Psoas muscle (tissue), 8 donors: ENCODE measurements around the gene IFTAP. TPM values are rescaled to one million over a fixed set of nuclear protein-coding genes. Genes with fewer than 3 reads are reported as not detected.
"Not testable (repeated sequence)": the region's sequence is repeated elsewhere in the genome, so short reads cannot be mapped to it uniquely, and the experiment has no call there.

ENCODE experiments used
- ATAC-seq, 4 donors: fragments of 200-7000 bp; cut with Tn5 transposase; one replicate each; pipeline ENCODE4 v1.9.1; 2020; ENCODE audit warnings: moderate library complexity in 3 of 4, mild to moderate bottlenecking in 2 of 4
- DNase-seq, 2 donors: peaks; one replicate each; pipeline ENCODE4 v3.0.0-alpha.2; 2020
- H3K27ac ChIP-seq: fragments of 200-600 bp; one replicate; pipeline ENCODE4 v1.8.0; 2022
- H3K27me3 ChIP-seq, 3 donors: fragments of 200-600 bp in 1 of 3; one replicate each; pipeline versions ENCODE4 v1.6.1 to v1.8.0; 2013 to 2022; ENCODE audit warnings: low read length in 2 of 3, mild to moderate bottlenecking in 2 of 3, moderate library complexity in 1 of 3; ENCODE audit not compliant: insufficient read depth in 3 of 3
- H3K36me3 ChIP-seq, 2 donors: fragments of 200-600 bp in 1 of 2; one replicate each; pipeline versions ENCODE4 v1.6.1 to v1.8.0; 2013 to 2022; ENCODE audit warnings: low read depth in 1 of 2, mild to moderate bottlenecking in 1 of 2, moderate library complexity in 1 of 2; ENCODE audit not compliant: insufficient read depth in 1 of 2
- H3K4me1 ChIP-seq: fragments of 200-600 bp; one replicate; pipeline ENCODE4 v1.8.0; 2022
- H3K4me3 ChIP-seq: fragments of 200-600 bp; one replicate; pipeline ENCODE4 v1.8.0; 2022; ENCODE audit warnings: mild to moderate bottlenecking
- H3K9me3 ChIP-seq: fragments of 200-600 bp; one replicate; pipeline ENCODE4 v1.8.0; 2022
- WGBS, 3 donors: extraction: QIAGEN DNeasy Blood & Tissue Kit; methylation state at CpG; one replicate each; pipeline versions ENCODE4 v1.1.6 to v1.1.7; 2013; 5-methylcytosine and 5-hydroxymethylcytosine counted together
- intact Hi-C, 2 donors: fragments of 100-400 bp; cut with DNase I; formaldehyde crosslinking; loops; one replicate each; pipeline versions ENCODE4 v1.11.0 to v1.14.2; 2022
- long read RNA-seq, 2 donors: library from polyadenylated mRNA; unstranded; transcript quantifications; one replicate each; pipeline ENCODE4 v2.0.0, GENCODE V29; 2021
- polyA plus RNA-seq, 3 donors: library from polyadenylated mRNA; stranded (reverse); fragments of 200-250 nt; gene quantifications; one replicate each; pipeline ENCODE4 v1.2.3, GENCODE V29; 2013
- total RNA-seq, 4 donors: library from RNA; stranded (reverse); fragmentation: NEBNext Ultra II Directional in 2 of 4; extraction: Animal tissue kit (Norgen Biotek cat#: 25700) in 2 of 4; gene quantifications; one replicate each; pipeline versions ENCODE4 v1.2.1 to v1.2.4, GENCODE V29; 2021 to 2023
- TF ChIP-seq, protein P1 (sequence below): fragments of 200-600 bp; IDR thresholded peaks from one replicate; pipeline ENCODE4 v1.8.0; 2022; ENCODE audit warnings: antibody characterized with exemption
- donor health status: healthy with polysubstance abuse.
- donor health status: DM: no; HTN: no; CAD: no; lungs with moderate emphysema.
- donor health status: Bipolar disorder and iron deficiency.
- donor health status: healthy.
- donor health status: DM: yes; HTN: yes; CAD: no.
- donor health status: DM: no; HTN: no; CAD: no.
- donor health status: DM: no; HTN: no; CAD: no.
- donor health status: DM: yes; HTN: yes; CAD: no.

Gene IFTAP, protein sequence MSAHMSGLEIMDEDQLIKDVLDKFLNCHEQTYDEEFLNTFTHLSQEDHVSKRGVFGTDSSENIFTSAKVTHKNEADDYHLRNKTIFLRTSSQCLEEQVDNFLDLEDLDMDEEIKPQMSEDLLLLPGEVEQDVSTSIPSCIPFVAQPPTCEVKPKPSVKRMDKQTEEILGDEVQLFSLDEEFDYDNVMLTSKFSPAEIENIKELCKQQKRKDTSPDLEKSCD
- total RNA-seq (10 to 100 TPM; 21.3 to 36.4 (median 26.0) TPM), polyA plus RNA-seq (10 to 100 TPM; 28.2 to 58.7 (median 40.3) TPM)
- long read RNA-seq, donor 1, partial matches to known transcripts = 0 of 6 reads
- long read RNA-seq, donor 1, other reads (novel, unspliced or antisense) = 1 of 6 reads
- long read RNA-seq, donor 2, transcript C11orf74-201 (6 exons, 863 nt) = major isoform, 8 of 33 reads
- long read RNA-seq, donor 2, transcript C11orf74-208 (6 exons, 694 nt) = minor isoform, 6 of 33 reads
- long read RNA-seq, donor 2, partial matches to known transcripts = 0 of 33 reads
- long read RNA-seq, donor 2, other reads (novel, unspliced or antisense) = 11 of 33 reads

DNA sequence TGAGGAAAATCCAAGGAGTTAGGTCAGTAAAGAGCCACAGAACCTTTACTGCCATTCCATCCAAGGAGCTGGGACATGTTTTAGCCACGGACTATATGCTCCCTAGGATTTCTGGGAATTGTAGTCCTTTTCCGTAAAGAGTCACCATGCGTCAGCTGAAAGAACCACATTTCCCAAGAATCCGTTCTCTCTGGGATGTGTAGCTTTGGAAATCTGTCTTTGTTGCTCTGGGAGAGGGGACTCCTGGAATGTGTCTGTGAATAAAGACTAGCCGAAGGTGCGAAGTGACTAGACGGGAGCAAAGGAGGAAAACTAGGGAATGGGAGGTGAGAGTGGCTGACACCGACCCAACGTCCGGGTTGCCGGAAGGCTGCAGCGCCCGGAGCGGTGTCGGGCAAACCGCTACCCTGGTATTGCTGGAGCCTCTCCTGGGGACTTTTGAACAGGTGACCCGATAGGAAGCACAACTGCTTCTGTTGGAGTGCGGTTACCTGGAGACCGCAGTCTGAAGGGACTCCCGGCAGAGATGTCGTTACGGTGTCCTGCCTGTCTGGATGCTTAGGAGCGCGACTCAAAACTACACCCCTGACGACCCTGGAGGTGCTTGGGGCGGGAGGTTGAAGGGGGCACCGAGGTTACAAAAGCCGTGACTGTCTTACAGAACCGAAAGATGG lies at the start of gene IFTAP:
TSS of gene IFTAP (plus strand) at position 187 of the 674 bp plus-strand sequence. CDS start 15,602 bp downstream, outside the sequence.
- ATAC-seq = peak; percentile 99 to 100 (median 100)
- TF ChIP-seq, protein P1, sequence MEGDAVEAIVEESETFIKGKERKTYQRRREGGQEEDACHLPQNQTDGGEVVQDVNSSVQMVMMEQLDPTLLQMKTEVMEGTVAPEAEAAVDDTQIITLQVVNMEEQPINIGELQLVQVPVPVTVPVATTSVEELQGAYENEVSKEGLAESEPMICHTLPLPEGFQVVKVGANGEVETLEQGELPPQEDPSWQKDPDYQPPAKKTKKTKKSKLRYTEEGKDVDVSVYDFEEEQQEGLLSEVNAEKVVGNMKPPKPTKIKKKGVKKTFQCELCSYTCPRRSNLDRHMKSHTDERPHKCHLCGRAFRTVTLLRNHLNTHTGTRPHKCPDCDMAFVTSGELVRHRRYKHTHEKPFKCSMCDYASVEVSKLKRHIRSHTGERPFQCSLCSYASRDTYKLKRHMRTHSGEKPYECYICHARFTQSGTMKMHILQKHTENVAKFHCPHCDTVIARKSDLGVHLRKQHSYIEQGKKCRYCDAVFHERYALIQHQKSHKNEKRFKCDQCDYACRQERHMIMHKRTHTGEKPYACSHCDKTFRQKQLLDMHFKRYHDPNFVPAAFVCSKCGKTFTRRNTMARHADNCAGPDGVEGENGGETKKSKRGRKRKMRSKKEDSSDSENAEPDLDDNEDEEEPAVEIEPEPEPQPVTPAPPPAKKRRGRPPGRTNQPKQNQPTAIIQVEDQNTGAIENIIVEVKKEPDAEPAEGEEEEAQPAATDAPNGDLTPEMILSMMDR = no peak
- Histone ChIP-seq H3K4me3 (peak within 1 kb of the TSS; percentile 75), H3K36me3 (no peaks in the 10 kb centered on the region), H3K27ac (peak within 1 kb of the TSS; percentile 68), H3K9me3 (no peaks in the 10 kb centered on the region), H3K4me1 (peaks cover 10% of the 10 kb centered on the region), H3K27me3 (peaks cover 0 to 7% (median 0%) of the 10 kb centered on the region in 3 donors)
- WGBS, 3 donors = 0 to 1% (median 1%) methylated on average over 29 of the region's 29 CpGs
- intact Hi-C loops = no loop called here
- DNase-seq = peak; percentile 31 to 64

DNA sequence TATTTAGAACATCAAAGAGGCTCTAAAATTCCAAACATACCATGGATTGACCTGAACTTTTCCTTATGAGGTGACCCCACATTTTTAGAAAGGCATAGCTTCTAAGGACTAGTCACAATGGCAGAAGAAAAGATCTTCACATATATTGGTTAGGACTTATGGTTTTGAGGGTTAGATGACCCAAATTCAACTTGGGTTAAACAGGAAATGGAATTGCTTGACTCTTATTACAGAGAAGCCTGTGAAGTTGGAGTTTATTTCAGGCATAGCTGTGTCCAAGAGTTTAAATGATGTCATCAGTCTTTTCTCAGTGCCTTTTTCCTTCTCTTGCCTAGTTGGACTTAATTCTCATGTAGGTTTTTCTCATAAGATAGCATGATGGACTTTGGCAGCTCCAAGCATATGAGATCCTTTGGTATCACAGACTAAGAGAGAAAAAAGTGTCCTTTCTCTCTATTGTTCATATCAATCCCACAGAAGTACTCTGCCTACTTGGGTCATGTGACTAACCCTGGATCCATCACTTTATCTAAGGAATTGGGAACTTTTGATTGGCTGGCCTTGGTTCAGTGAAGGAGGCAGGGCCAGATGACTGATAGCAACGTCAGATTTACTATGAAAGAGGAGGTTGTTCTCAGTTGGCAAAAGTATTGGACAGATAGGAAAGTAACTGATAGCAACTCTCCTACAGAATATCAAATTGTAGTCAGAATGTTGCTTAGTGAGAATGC lies 43.8 kb upstream of the IFTAP start:
- Histone ChIP-seq H3K27ac (no peak overlapping the region), H3K4me3 (no peak overlapping the region), H3K4me1 (no peaks in the 10 kb centered on the region), H3K27me3 (no peaks in the 10 kb centered on the region), H3K9me3 (no peaks in the 10 kb centered on the region), H3K36me3 (no peaks in the 10 kb centered on the region)
- WGBS, 3 donors = 39 to 43% (median 40%) methylated on average over 1 of the region's 1 CpG
- TF ChIP-seq, protein P1 = no peak
- ATAC-seq (no peak), DNase-seq (no peak)
- intact Hi-C loops = no loop called here

DNA sequence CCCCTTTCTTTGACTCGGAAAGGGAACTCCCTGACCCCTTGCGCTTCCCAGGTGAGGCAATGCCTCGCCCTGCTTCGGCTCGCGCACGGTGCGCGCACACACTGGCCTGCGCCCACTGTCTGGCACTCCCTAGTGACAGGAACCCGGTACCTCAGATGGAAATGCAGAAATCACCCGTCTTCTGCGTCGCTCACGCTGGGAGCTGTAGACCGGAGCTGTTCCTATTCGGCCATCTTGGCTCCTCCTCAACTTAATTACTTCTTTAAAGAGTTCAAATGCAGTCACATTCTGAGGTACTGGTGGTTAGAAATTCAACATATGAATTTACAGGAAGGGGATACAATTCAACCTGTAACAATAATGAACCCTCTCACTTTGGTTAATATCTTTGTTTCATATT lies 36.9 kb upstream of the IFTAP start:
- intact Hi-C loops, DNase-seq, H3K4me1 ChIP-seq, H3K9me3 ChIP-seq, H3K36me3 ChIP-seq, H3K4me3 ChIP-seq, ATAC-seq, H3K27ac ChIP-seq, H3K27me3 ChIP-seq: not testable (repeated sequence)
- 94 to 98% (median 95%) methylated on average over 8 to 14 of the region's 17 CpGs for WGBS, 3 donors

DNA sequence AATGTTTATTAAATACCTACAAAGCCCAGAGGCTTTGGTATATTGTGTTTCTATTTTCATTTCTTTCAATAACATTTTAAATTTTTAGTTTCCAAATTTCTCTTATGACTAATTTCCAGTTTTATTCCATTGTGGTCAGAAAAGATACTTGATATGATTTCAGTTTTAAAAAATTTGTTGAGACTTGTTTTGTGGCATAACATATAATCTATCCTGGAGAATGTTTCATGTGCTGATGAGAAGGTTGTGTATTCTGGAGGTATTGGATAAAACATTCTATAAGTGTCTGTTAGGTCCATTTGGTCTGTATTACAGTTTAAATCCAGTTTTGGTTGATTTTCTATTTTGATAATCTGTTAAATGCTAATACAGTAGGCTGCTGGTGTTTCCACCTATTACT lies 36.3 kb upstream of the IFTAP start:
- Histone ChIP-seq H3K4me1 (no peaks in the 10 kb centered on the region), H3K4me3 (no peak overlapping the region), H3K27me3 (no peaks in the 10 kb centered on the region), H3K36me3 (no peaks in the 10 kb centered on the region), H3K9me3 (no peaks in the 10 kb centered on the region), H3K27ac (no peak overlapping the region)
- intact Hi-C loops = no loop called here
- DNase-seq = no peak
- no peak for ATAC-seq
- TF ChIP-seq, protein P1 = no peak
